GM12878 (cell line): ENCODE measurements around the gene KDM3B. TPM values are rescaled to one million over a fixed set of nuclear protein-coding genes. Genes with fewer than 3 reads are reported as not detected.

Experiments
- ATAC-seq: fragments of 200-7000 bp; cut with Tn5 transposase; 3 replicates; pipeline ENCODE4 v1.9.1; 2020; ENCODE audit warnings: mild to moderate bottlenecking, moderate library complexity
- BruUV-seq: library from RNA; stranded (reverse); fragments of 400-500 nt; replicated peaks from 2 replicates; lab custom pipeline; 2021; lab: Mats Ljungman, UMichigan
- CTCF ChIA-PET: fragments of 300-600 bp; sonication (Branson Sonifier 250); formaldehyde crosslinking; extraction: SDS; loops from one replicate; lab custom pipeline; 2021; ENCODE audit warnings: inconsistent platforms; lab: Yijun Ruan, JAX
- POLR2A ChIA-PET: fragments of 350-600 bp; formaldehyde crosslinking; extraction: SDS; loops from one replicate; lab custom pipeline; 2021; ENCODE audit warnings: inconsistent platforms; lab: Charles Lee
- RAD21 ChIA-PET: fragments of 300-600 bp; sonication (Branson Sonifier 250); formaldehyde crosslinking; loops from one replicate; lab custom pipeline; 2023; ENCODE audit warnings: antibody characterized with exemption; ENCODE audit not compliant: unreplicated experiment; lab: Charles Lee
- SMC1A ChIA-PET: fragments of 300-600 bp; sonication (Branson Sonifier 250); formaldehyde crosslinking; loops from one replicate; lab custom pipeline; 2023; ENCODE audit not compliant: unreplicated experiment, uncharacterized antibody; lab: Charles Lee
- DNase-seq: peaks from one replicate; pipeline ENCODE4 v3.0.0-alpha.2; 2011; ENCODE audit warnings: low read depth, low spot score
- FAIRE-seq: peaks from 3 replicates; lab custom pipeline; 2011; peaks lifted over from hg19 to GRCh38; lab: Jason Lieb, UNC
- H2AFZ ChIP-seq: 2 replicates; pipeline ENCODE4 v1.6.0; 2011; ENCODE audit warnings: low read depth, low read length, control low read depth; ENCODE audit not compliant: control insufficient read depth
- H3K27ac ChIP-seq: 2 replicates; pipeline ENCODE4 v1.5.1; 2011; ENCODE audit warnings: control low read depth; ENCODE audit not compliant: control insufficient read depth, insufficient read depth
- H3K27me3 ChIP-seq, 2 experiments: replicated peaks in 1 of 2; 2 replicates each; pipeline versions ENCODE4 v1.6.0 to v1.6.1; 2011; ENCODE audit warnings: low read length in 1 of 2; ENCODE audit not compliant: control insufficient read depth in 2 of 2, insufficient read depth in 2 of 2
- H3K36me3 ChIP-seq, 2 experiments: 2 replicates each; pipeline ENCODE4 v1.5.1; 2011; ENCODE audit warnings: low read length in 1 of 2; ENCODE audit not compliant: control insufficient read depth in 2 of 2, insufficient read depth in 2 of 2
- H3K4me1 ChIP-seq: 2 replicates; pipeline ENCODE4 v1.6.1; 2011; ENCODE audit warnings: mild to moderate bottlenecking, low read length, moderate library complexity, mixed read lengths; ENCODE audit not compliant: control insufficient read depth, insufficient read depth
- H3K4me2 ChIP-seq: 2 replicates; pipeline ENCODE4 v1.6.0; 2011; ENCODE audit warnings: control low read depth; ENCODE audit not compliant: control insufficient read depth, insufficient read depth
- H3K4me3 ChIP-seq: fragments of 200-600 bp; sonication (generic); 2 replicates; pipeline ENCODE4 v1.5.1; 2016
- H3K79me2 ChIP-seq: 2 replicates; pipeline ENCODE4 v1.6.0; 2011; ENCODE audit warnings: low read length; ENCODE audit not compliant: control insufficient read depth, insufficient read depth
- H3K9ac ChIP-seq: 2 replicates; pipeline ENCODE4 v1.8.0; 2011; ENCODE audit warnings: low read length, control low read depth, mixed read lengths; ENCODE audit not compliant: control insufficient read depth, insufficient read depth
- H3K9me3 ChIP-seq: replicated peaks from 3 replicates; pipeline ENCODE4 v1.5.1; 2011; ENCODE audit warnings: mild to moderate bottlenecking, low read length; ENCODE audit not compliant: control insufficient read depth, insufficient read depth
- H4K20me1 ChIP-seq: 2 replicates; pipeline ENCODE4 v1.6.0; 2011; ENCODE audit not compliant: control insufficient read depth, insufficient read depth
- ATF3 ChIP-seq: IDR thresholded peaks from 2 replicates; pipeline ENCODE4 v1.6.1; 2011; ENCODE audit warnings: low read depth, mild to moderate bottlenecking, low read length, moderate library complexity, borderline replicate concordance; ENCODE audit errors: extremely low read depth
- ATF7 ChIP-seq: fragments of 450-650 bp; IDR thresholded peaks from 2 replicates; pipeline ENCODE4 v1.6.1; 2016; ENCODE audit warnings: low read depth, mild to moderate bottlenecking
- CHD1 ChIP-seq: IDR thresholded peaks from 2 replicates; pipeline ENCODE4 v1.6.1; 2012; ENCODE audit warnings: low read depth, low read length, improper control_type of control experiment
- HDAC6 ChIP-seq: fragments of 200-600 bp; sonication (generic); IDR thresholded peaks from one replicate; pipeline ENCODE4 v1.8.0; 2017; ENCODE audit warnings: antibody characterized with exemption; ENCODE audit not compliant: unreplicated experiment
- HDGF ChIP-seq: fragments of 450-650 bp; IDR thresholded peaks from 2 replicates; pipeline ENCODE4 v1.6.1; 2016; ENCODE audit warnings: antibody characterized with exemption
- PKNOX1 ChIP-seq: fragments of 450-650 bp; IDR thresholded peaks from 2 replicates; pipeline ENCODE4 v1.6.1; 2016; ENCODE audit warnings: mild to moderate bottlenecking
- RBBP5 ChIP-seq: fragments of 200-600 bp; sonication (generic); conservative IDR thresholded peaks from 2 replicates; pipeline ENCODE4 v1.6.1; 2016
- RELA ChIP-seq: fragments of 450-650 bp; IDR thresholded peaks from 2 replicates; pipeline ENCODE4 v1.8.0; 2014; ENCODE audit warnings: borderline replicate concordance; ENCODE audit not compliant: partially characterized antibody
- SRF ChIP-seq, 2 experiments: IDR thresholded peaks; 2 replicates each; pipeline ENCODE4 v1.6.1; 2011; ENCODE audit warnings: low read depth in 2 of 2, low read length in 2 of 2, mild to moderate bottlenecking in 1 of 2, moderate library complexity in 1 of 2
- ZBTB4 ChIP-seq: fragments of 450-650 bp; formaldehyde crosslinking; IDR thresholded peaks from 2 replicates; pipeline ENCODE4 v1.4.0; 2022; ENCODE audit warnings: mild to moderate bottlenecking, moderate library complexity
- ZNF207 ChIP-seq: fragments of 450-650 bp; IDR thresholded peaks from 2 replicates; pipeline ENCODE4 v1.6.1; 2014; ENCODE audit warnings: antibody characterized with exemption, mild to moderate bottlenecking, borderline replicate concordance
- ZNF592 ChIP-seq: fragments of 450-650 bp; IDR thresholded peaks from 2 replicates; pipeline ENCODE4 v1.6.1; 2017; ENCODE audit warnings: mild to moderate bottlenecking, moderate library complexity
- WGBS: methylation state at CpG from one replicate; pipeline ENCODE4 v1.1.6; 2016; ENCODE audit warnings: low lambda C conversion rate; ENCODE audit not compliant: insufficient replicate concordance, insufficient coverage; ENCODE audit errors: missing lambda C conversion rate; 5-methylcytosine and 5-hydroxymethylcytosine counted together
- in situ Hi-C: fragments of 300-500 bp; cut with MboI; formaldehyde crosslinking; loops from 9 replicates; pipeline ENCODE4 v1.14.3; 2018; ENCODE audit warnings: mixed read lengths
- intact Hi-C: fragments of 100-400 bp; cut with micrococcal nuclease; formaldehyde crosslinking; loops from one replicate; pipeline ENCODE4 v1.14.2; 2022; ENCODE audit not compliant: unreplicated experiment
- polyA plus RNA-seq, 11 experiments: library from polyadenylated mRNA; depleted of rRNA in 4 of 11; unstranded in 6 of 11; stranded (reverse) in 5 of 11; fragments of >200 nt; fragmentation: Nextera tagmentation in 4 of 11; fragmentation: Illumina TruSeq in 1 of 11; extraction: Ambion mirVana in 4 of 11; extraction: Trizol in 1 of 11; gene quantifications; 1 replicate in 1 of 11; 2 replicates in 10 of 11; pipeline versions ENCODE4 v1.2.1 to v1.2.3, GENCODE V29; 2011 to 2016; ENCODE audit warnings: inconsistent platforms in 2 of 11, missing spikeins in 2 of 11, low read depth in 1 of 11
- total RNA-seq, 4 experiments: library from RNA; depleted of rRNA in 3 of 4; stranded (reverse); fragments of >200 nt in 3 of 4; fragmentation: Illumina TruSeq in 1 of 4; extraction: Trizol in 1 of 4; gene quantifications; 2 replicates each; pipeline versions ENCODE4 v1.2.1 to v1.2.3, GENCODE V29; 2013 to 2021

KDM3B gene
- total and polyA plus RNA-seq, 10 of the 15 experiments (the other 5 are each of a cell fraction or from before 2014, with no cell fraction given), result 8.5 to 45.7 (median 29.0) TPM

GRCh38 chr5:138449501-138450239 is 97.2 kb downstream of the KDM3B start (continued):
- TF ChIP-seq ZNF207, result 0 out of 2 replicates have a peak, but pooled peaks have one; percentile 32
- no peak for TF ChIP-seq ZBTB4 (CRISPR knock-in tag)
- TF ChIP-seq RELA, result peak; percentile 67
- no peak for TF ChIP-seq RBBP5
- TF ChIP-seq HDAC6, result no peak
- no peak for TF ChIP-seq CHD1
- TF ChIP-seq SRF (IDR thresholded peaks at IDR 0.05; ENCODE audit: low read depth in 2 of 2, low read length in 2 of 2), result no peak

- Histone ChIP-seq H3K27me3 (no peaks in the 10 kb centered on the region; a peak in 1 of 4 replicates), H3K9ac (no peak overlapping the region), H4K20me1 (no peaks in the 10 kb centered on the region), H3K4me1 (peaks cover 4% of the 10 kb centered on the region; the same call in 1 of the 2 replicates), H3K27ac (no peak overlapping the region), H3K36me3 (no peaks in the 10 kb centered on the region), H3K4me2 (no peak overlapping the region), H2AFZ (no peak overlapping the region), H3K79me2 (no peaks in the 10 kb centered on the region), H3K9me3 (no peaks in the 10 kb centered on the region), H3K4me3 (no peak overlapping the region)
- no peak for DNase-seq
- ATAC-seq, result no peak
- ChIA-PET POLR2A (interaction anchor here (0.6 to 1.6 kb wide), 2 partner anchors 11 to 13 kb away, joined by 3 to 4 read pairs; no protein-coding TSS in a partner anchor), RAD21 (interaction anchor here (5.8 kb wide), 1 partner anchor 53 kb away, joined by 56 read pairs; no protein-coding TSS in a partner anchor), SMC1A (interaction anchor here (1.1 to 5.4 kb wide), 2 partner anchors 48 to 53 kb away, joined by 3 to 58 read pairs; no protein-coding TSS in a partner anchor), CTCF (interaction anchor here (0.6 to 7.0 kb wide), 12 partner anchors 11 to 272 kb away, joined by 3 to 123 read pairs (median 6); partner anchors contain the start of genes EGR1 and KIF20A)
- no peak for FAIRE-seq
- no TSS peak for BruUV-seq
- 67% methylated on average over 5 of the region's 5 CpGs for WGBS
- in situ Hi-C loops, result no loop called here
- intact Hi-C loops, result loop anchor here (1.0 kb wide), 2 partner anchors 52 to 271 kb away; no protein-coding TSS in a partner anchor
- no peak for TF ChIP-seq ZNF592
- no peak for TF ChIP-seq HDGF
- TF ChIP-seq ATF7, result no peak
- TF ChIP-seq PKNOX1, result no peak
- TF ChIP-seq ATF3, result no peak
Measured at GRCh38 chr5:138450971-138451370, 98.5 kb downstream of the KDM3B start.
